ENCODE data around the gene SAA1.

SAA1 gene

DNA sequence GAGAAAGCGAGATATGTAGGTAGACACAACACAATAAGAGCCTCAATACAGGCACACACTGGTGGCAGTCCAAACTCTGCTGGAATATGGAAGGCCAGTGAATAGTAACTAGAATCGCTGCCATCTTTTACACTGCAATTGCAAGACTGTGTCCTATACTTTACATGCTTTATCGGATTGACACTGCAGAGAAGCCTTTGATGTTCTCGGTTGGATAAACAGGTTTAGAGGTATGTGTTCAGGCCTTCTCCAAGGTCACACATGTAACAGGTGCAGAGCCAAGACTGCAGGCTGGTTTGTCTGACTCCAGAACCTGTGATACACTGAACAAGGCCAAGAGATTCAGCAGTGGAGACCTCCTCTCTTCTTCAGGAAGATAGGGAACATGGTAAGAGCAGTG lies 5.1 kb downstream of the SAA1 start:
- TF ChIP-seq, protein P1, sequence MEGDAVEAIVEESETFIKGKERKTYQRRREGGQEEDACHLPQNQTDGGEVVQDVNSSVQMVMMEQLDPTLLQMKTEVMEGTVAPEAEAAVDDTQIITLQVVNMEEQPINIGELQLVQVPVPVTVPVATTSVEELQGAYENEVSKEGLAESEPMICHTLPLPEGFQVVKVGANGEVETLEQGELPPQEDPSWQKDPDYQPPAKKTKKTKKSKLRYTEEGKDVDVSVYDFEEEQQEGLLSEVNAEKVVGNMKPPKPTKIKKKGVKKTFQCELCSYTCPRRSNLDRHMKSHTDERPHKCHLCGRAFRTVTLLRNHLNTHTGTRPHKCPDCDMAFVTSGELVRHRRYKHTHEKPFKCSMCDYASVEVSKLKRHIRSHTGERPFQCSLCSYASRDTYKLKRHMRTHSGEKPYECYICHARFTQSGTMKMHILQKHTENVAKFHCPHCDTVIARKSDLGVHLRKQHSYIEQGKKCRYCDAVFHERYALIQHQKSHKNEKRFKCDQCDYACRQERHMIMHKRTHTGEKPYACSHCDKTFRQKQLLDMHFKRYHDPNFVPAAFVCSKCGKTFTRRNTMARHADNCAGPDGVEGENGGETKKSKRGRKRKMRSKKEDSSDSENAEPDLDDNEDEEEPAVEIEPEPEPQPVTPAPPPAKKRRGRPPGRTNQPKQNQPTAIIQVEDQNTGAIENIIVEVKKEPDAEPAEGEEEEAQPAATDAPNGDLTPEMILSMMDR (IDR thresholded peaks at IDR 0.05; ENCODE audit: low read depth, low read length, missing control alignments): no peak
- no peak for DNase-seq (ENCODE audit: extremely low read depth, low read depth)
- H3K4me3 ChIP-seq (replicated peaks; ENCODE audit: low read depth, low read length): no peak overlapping the region

DNA sequence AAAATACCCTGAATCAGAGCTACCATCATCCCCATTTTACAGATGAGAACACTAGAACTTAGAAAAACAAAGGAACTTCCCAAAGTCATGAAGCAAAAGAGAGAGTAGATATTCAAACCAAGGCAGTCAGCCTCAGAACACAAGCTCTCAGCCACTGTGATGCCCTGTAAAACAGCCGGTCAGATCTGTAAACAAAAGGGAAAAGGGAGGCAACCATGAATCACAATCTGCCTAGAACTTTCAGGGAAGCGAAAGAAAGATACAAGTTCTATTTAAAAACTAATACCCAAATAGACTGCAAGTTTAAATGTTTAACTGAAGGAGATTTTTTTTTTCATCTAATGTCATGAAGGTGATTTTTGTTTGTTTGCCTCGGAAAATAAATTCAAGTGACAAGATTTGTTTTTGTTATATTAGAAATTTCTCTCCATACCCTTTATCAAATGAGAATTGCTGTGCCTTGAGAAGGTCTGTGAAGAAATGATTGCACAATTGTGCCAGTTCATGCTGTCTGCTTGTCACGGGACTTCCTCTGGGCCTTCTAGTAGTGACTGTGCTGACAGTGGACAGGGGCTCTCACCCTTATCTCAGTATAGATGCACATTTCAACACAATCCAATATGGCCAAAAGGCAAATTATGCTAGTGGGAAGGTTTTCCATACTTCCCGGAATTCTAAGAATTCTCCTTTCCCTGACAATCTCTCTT lies 11.7 kb downstream of the SAA1 start:
- DNase-seq (ENCODE audit: extremely low read depth, low read depth): no peak
- TF ChIP-seq, protein P1 (IDR thresholded peaks at IDR 0.05; ENCODE audit: low read depth, low read length, missing control alignments): no peak
- H3K4me3 ChIP-seq (replicated peaks; ENCODE audit: low read depth, low read length): no peak overlapping the region

DNA sequence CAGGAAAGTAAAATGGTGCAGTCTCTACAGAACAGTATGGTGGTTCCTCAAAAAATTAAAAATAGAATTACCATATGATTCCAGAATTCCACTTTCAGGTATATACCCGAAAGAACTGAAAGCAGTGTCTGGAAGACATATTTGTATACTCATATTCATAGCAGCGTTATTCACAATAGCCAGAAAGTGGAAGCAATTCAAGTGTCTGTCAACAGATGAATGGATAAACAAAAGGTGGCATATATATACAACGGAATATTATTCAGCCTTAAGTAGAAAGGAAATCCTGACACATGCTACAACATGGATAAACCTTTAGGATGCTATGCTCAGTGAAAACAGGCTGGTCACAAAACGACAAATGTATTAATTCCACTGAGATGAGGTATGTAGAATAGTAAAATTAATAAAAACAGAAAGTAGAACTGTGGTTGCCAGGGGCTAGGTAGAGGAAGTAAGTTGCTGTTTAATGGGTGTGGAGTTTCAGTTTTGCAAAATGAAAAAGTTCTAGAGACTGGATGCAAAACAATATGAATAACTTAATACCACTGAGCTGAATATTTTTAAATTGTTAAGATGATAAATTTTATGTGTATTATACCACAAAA lies 14.5 kb downstream of the SAA1 start:
- TF ChIP-seq, protein P1 (IDR thresholded peaks at IDR 0.05; ENCODE audit: low read depth, low read length, missing control alignments): no peak
- no peak for DNase-seq (ENCODE audit: extremely low read depth, low read depth)
- no peak overlapping the region for H3K4me3 ChIP-seq (replicated peaks; ENCODE audit: low read depth, low read length)

DNA sequence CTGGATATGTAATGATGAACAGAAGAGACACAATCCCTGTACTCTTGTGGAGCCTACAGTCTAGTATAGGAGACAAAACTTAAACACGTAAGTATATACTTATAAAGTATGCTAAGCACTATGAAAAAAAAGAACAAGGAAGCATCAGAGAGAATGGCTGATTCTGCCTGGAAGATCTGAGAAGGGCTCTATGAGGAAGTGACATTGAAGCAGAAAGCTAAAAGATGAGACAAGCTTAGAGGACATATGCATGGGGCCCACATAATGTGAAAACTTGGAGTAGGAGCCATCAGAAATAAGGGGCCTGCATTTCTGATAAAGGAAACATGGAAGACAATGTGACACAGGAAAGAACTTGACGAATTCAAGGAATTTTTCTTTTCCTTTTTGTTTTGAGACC lies 16.6 kb downstream of the SAA1 start:
- no peak overlapping the region for H3K4me3 ChIP-seq (replicated peaks; ENCODE audit: low read depth, low read length)
- DNase-seq (ENCODE audit: extremely low read depth, low read depth): no peak
- TF ChIP-seq, protein P1 (IDR thresholded peaks at IDR 0.05; ENCODE audit: low read depth, low read length, missing control alignments): no peak

DNA sequence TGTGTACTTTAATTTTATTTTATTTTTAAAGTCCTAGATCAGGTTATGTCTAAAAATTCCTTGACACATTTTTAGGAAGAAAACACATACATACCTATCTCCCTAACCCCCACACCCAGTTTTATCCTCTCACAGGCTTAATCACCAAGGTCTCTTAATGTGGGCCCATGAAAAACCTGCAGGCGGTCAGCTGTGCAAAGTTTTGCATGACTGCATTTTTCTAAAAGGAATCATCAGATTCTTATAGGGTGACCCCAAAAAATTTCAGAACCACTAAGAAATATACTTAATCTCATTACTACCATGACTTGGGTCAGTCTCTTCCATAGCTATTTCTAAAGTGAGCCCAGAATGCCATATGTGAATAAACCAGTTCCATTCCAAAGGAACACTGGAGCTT lies 19.8 kb downstream of the SAA1 start:
- H3K4me3 ChIP-seq (replicated peaks; ENCODE audit: low read depth, low read length): no peak overlapping the region
- no peak for DNase-seq (ENCODE audit: extremely low read depth, low read depth)
- TF ChIP-seq, protein P1 (IDR thresholded peaks at IDR 0.05; ENCODE audit: low read depth, low read length, missing control alignments): no peak

DNA sequence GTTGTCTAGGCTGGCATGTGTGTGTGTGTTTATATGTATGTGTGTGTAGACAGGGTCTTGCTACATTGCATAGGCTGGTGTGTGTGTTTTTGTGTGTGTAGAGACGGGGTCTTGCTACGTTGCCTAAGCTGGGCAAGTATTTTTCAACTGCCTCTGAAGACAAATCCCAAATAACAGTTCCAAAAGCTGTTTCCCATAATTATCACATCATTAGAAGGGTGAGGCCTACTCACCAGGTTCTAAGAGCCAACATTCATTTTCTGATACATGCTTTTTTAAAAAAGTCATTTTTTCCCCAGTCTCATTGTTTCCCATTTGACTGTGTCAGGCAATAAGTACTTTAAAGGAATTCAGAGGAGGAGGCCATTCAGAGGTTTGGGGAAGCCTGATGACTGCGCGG lies 22.8 kb downstream of the SAA1 start:
- TF ChIP-seq, protein P1 (IDR thresholded peaks at IDR 0.05; ENCODE audit: low read depth, low read length, missing control alignments): no peak
- no peak for DNase-seq (ENCODE audit: extremely low read depth, low read depth)
- no peak overlapping the region for H3K4me3 ChIP-seq (replicated peaks; ENCODE audit: low read depth, low read length)

Data from HFF-Myc (cell line).